DMS114 treated with DMSO at 0.1 percent for 48 hours (cell line): ENCODE data around the gene TBC1D20.
"Not testable (repeated sequence)": the region's sequence is repeated elsewhere in the genome, so short reads cannot be mapped to it uniquely, and the experiment has no call there.

Experiments used
- DNase-seq: peaks from one replicate; lab custom pipeline; 2025; ENCODE audit not compliant: unreplicated experiment; lab: John Stamatoyannopoulos, UW

The TBC1D20 gene

GRCh38 chr20:402898-403581, 59.3 kb downstream of the TBC1D20 start:
- DNase-seq = no peak

DNA sequence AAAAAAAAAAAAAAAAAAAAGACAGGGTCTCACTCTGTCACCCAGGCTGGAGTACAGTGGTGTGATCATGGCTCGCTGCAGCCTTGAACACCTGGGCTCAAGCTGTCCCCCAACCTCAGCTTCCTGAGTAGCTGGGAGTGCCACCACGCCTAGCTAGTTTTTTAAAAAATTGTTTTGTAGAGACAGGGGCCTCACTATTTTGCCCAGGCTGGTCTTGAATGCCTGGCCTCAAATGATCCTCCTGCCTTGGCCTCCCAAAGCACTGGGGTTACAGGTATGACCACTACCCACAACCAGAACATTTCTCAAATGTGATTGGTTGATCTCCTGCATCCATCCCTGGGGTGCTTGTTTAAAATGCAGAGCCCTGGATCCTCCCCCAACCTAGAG, 59.8 kb downstream of the TBC1D20 start:
- DNase-seq = no peak

DNA sequence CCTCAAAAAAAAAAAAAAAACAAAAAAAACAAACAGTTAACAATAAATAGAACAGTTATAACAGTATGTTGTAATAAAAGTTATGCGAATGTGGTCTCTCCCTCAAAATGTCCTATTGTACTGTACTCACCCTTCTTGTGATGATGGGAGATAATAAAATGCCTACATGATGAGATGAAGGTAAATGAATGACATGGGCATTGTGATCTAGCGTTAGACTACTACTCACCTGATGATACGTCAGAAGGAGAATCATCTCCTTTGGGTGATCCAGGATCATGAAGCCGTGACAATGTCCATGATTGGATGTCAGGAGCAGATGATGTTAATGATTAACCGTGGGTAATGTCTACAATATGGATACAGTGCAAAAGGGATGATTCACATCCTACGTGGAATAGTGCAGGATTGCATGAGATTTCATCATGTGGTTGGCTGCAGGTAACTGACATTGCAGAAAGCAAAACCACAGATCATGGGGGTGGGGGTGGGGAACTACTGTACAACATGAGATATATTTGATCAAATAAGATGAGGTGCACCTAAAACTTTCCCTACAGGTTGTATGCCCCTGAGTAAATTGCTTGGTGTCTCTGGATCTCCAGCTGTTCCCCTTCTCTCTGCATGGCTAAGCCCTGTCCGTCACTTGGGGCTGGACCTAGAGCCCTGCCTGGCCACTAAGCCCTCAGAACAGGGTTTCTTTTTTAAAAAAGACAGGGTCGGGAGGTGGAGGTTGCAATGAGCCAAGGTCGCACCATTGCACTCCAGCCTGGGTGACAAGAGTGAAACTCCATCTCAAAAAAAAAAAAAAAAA, 60.4 kb downstream of the TBC1D20 start:
- DNase-seq = no peak

- no peak for DNase-seq
These were observed 61.7 kb downstream of the TBC1D20 start for GRCh38 chr20:400454-401275.

DNA sequence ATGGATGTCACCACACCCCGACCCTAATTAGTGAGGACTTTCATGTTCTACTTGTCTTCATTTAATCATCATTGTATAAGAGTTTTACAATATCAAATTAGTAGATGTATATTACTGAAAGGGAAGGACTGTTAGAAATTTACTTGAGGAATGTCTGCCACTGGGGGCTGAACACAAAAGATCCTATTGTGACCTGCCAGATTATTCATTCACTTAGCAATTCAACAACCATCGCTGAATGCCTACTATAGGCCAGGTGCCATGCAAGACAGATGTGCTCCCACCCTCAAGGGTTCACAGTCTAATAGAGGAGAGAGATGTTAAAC, 62.2 kb downstream of the TBC1D20 start:
- DNase-seq = no peak

- DNase-seq = no peak
These were observed 63.1 kb downstream of the TBC1D20 start for GRCh38 chr20:399182-399707.

DNA sequence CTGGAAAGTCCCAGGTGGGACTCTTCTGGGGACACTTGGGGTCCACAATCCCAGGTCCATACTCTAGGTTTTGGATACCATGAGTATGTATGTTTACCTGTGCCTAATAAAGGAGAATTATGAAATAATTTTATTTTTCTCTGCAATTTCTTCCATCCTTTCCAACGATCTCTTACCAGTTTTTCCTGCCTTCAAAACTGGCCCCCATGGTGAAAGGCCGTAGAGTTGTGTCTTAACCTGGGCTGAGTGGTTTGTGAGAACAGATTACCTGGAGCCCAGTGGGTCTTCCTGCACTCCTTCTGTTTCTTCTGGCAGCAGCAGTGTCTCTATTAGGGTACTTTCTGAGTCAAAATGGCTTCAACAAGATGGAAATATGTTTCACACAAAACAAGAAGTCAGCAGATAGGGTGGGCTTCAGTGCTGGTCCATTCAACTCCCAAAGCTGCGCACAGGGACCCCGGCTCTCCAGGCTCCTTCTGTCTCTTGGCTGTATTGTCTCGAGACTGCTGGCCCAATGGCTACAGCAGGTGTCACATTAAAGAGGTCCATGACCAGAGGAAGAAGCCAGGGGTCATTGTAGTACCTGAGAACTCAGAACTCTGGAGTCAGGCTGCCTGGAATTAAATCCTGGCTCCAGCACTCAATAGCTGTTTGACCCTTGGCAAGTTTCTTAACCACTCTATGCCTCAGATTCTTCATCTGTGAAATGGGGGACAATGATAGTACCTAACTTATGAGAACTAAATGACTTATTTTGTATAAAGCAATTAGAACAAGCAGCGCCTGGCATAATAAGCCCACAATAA, 64.7 kb downstream of the TBC1D20 start:
- no peak for DNase-seq

GRCh38 chr20:396619-397431, 65.5 kb downstream of the TBC1D20 start:
- no peak for DNase-seq

- DNase-seq = no peak
These were observed 66.1 kb downstream of the TBC1D20 start for GRCh38 chr20:396252-396618.

GRCh38 chr20:393296-393695, 69.0 kb downstream of the TBC1D20 start:
- DNase-seq = not testable (repeated sequence)

GRCh38 chr20:391041-391711, 71.2 kb downstream of the TBC1D20 start:
- no peak for DNase-seq

DNA sequence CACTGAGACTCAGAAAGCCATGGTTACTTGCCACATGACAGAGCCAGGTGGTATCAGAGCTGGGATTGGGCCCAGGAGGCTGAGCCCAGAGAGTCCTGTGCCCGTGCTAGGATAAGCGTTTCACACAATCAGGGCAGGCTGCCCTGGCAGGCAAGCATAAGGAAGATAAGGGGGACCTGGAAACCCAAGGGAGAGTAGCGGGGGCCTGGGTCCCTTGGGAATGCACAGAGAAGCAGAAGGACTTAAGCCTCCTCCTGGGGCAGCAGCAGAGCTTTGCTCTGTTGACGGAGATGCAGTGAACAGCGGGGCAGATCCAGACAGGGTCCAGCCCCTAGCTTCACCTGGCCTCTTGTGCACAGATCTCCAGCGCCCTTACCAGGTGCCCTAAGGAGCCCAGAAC, 73.1 kb downstream of the TBC1D20 start:
- no peak for DNase-seq

- DNase-seq = no peak
These were observed 74.0 kb downstream of the TBC1D20 start for GRCh38 chr20:388034-388994.

DNA sequence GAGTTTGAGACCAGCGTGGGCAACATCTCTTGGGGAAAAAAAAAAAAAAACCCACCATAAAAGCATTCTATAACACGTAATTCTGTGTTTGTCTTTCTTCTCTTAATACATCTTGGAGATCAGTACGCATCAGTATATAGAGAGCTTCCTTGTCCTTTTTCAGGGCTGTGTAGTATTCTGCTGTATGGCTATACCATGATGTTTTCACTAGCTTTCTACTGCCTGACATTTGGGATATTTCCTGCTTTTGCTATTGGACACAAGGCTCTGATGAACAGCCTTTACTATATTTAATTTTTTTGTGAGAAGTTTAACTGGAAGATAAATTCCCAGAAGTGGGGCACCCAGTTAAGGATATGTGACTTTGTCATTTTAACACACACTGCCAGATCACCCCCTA, 74.8 kb downstream of the TBC1D20 start:
- no peak for DNase-seq

- not testable (repeated sequence) for DNase-seq
These were observed 75.7 kb downstream of the TBC1D20 start for GRCh38 chr20:386634-387033.
